GM12801 (cell line): ENCODE measurements around the gene NVL.

ENCODE experiments used
- TF ChIP-seq, protein P1 (sequence below): IDR thresholded peaks from one replicate; pipeline ENCODE4 v1.5.1; 2011; ENCODE audit warnings: control low read depth; ENCODE audit not compliant: insufficient read length; ENCODE audit errors: extremely low read depth

The NVL gene

DNA sequence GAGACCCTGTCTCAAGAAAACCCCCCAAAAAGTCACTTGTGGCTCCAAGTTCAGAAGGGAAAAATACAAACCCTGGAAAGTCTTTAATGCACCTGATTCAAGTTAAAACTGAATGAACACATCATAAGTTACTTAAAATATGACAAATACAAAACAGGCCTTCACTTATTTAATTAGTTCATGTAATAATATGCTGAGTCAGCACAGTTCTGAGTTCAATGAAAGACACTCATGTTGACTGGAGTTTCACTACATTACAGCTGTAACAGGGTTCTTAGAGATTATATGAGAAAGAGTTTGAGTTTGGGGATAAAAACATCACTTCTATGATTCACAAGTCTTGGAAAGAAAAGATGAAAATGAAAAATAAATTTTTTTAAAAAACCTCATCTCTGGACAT, 96.0 kb downstream of the NVL start:
- TF ChIP-seq, protein P1, sequence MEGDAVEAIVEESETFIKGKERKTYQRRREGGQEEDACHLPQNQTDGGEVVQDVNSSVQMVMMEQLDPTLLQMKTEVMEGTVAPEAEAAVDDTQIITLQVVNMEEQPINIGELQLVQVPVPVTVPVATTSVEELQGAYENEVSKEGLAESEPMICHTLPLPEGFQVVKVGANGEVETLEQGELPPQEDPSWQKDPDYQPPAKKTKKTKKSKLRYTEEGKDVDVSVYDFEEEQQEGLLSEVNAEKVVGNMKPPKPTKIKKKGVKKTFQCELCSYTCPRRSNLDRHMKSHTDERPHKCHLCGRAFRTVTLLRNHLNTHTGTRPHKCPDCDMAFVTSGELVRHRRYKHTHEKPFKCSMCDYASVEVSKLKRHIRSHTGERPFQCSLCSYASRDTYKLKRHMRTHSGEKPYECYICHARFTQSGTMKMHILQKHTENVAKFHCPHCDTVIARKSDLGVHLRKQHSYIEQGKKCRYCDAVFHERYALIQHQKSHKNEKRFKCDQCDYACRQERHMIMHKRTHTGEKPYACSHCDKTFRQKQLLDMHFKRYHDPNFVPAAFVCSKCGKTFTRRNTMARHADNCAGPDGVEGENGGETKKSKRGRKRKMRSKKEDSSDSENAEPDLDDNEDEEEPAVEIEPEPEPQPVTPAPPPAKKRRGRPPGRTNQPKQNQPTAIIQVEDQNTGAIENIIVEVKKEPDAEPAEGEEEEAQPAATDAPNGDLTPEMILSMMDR, result no peak

DNA sequence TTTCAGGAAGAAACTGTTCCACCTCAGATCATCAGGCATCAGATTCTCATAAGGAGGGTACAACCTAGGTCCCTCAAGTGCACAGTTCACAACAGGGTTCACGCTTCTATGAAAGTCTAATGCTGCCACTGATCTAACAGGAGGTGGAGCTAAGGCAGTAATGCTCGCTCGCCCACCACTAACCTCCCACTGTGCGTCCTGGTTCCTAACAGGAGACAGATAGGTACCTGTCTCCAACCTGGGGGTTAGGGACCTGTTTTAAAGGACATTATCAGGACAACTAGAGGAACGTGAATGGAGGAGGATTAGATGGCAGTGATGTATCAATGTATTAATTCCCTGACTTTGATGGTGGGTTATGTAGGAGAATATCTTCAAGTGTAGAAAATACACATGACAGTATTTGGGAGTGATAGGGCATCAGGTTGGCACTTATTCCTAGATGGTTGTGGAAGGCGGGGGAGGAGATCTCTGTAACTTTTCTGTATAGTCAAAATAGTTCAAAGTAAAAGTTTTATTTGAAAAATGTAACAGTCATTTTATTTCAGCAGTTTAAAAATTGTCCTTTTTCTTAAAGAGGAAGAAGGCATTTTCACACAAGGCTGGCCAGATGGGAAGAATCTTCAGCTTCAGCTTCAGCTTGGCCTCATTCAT, 103.0 kb downstream of the NVL start:
- TF ChIP-seq, protein P1, result no peak

DNA sequence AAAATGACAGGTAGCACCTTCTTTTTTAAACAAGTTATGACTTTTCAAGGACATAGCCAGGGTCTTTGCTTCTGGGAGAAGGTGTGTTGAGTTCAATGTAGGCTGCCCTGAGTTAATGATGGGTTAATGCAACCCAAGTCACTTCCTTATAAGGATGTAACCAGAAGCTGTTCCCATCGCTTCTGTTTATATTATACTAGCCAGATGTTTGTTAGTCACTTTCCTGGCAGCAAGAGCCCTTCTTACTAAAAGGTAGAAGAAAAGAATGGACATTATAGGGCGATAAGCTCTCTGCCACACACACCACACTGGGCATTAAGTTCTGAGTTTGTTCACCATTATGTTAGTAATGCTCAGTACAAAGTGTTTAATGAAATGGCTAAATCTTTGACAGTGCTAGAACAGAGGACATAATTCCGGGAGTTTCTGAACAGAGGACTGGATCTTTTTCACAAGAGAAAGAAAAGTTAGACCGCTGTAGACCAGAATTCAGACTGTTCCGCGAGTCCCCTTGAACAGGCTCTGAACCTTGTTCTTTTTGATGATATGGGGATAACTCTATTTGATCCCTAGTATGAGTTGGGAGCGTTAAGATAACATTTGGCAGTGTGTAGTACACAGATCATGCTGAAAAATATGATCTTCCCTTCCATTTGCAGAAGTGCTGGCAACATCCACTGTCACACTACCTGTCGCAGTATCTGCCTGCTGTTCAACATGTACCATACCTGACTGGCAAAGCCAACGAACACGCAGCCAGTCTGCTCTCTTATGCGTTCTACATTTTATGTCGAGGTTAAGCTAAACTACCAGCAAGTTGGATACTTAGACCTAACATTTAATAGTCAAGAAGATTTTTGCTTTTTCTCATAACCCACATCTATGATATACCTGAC, 105.9 kb downstream of the NVL start:
- TF ChIP-seq, protein P1, result no peak

DNA sequence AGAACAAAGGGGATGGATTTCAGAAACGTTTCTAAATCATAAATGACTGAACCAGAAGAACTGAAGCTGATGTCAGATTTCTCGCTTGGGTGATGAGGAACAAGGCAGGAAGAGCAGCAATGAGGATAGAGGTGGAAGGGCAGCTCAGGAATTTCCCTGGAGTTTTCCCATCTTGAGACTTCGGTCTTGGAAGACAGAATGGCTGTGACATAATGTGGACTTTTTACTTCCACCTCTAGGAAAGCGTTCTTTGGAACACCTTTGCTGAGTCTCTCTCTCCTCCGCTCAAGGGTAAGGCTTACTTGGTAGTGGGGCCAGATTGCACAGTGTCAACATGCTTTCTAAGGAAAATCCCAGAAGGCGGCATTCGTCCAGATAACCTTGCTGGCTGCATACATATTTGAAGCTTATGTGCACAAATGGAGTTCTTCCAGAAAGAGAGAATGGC, 110.3 kb downstream of the NVL start:
- TF ChIP-seq, protein P1, result no peak

DNA sequence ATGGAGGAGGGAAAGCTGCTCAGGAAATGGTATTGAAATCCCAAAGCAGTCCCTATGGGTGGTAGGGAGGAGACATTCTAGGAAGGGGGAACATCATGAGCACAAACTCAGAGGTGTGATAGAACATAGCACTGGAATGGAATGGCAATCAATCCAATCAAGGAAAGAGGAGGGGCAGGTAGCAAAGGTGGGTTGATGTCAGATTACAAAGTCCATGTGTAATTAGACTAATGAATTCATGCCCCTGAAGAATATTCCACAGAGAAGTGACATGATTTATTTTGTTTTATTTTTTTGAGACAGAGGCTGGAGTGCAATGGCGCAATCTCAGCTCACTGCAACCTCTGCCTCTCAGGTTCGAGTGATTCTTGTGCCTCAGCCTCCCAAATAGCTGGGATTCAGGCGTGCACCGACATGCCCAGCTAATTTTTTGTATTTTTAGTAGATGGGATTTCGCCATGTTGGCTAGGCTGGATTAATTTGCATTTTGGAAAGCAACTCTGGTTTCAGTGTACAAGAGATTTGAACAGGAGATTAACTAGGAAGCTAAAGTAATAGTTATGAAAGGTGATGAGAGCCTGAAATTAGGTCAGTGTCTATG, 110.9 kb downstream of the NVL start:
- TF ChIP-seq, protein P1, result no peak

DNA sequence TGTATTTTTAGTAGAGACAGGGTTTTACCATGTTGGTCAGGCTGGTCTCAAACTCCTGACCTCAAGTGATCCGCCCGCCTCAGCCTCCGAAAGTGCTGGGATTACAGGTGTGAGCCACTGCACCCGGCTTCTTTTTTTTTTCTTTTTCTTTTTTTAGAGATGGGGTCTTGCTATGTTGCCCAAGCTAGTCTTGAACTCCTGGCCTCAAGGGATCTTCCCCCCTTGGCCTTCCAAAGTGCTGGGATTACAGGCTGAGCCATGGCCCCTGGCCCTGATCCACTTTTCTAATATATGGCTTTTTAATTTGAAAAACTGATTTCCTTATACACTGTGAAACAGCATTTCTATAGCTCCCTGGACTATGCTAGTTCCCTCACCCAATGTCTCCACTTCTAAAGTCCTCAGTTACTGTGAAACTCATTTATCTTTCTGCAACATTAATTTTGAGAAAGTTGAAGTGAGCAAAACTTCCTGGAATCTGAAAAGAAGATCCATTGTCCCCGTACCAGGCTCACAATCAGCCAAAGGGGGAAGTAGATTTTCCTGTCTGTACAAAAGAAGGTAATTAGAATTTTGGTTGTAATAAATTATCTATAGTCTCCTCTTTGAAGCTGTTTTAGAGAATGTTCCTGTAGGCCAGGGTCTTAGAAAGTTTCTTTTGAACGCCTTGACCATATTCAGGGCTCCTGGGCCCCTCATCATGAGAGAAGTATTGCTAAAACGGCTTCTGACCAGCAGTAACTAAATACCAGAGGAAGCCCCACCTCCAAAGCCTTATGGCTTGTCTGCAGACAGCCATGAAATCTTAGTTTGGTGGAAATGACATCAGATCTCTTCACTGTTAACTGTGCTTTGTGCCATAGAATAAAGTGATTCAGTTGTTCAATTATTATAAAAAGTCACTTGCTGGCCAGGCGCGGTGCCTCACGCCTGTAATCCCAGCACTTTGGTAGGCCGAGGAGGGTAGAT, 112.0 kb downstream of the NVL start:
- TF ChIP-seq, protein P1, result no peak

DNA sequence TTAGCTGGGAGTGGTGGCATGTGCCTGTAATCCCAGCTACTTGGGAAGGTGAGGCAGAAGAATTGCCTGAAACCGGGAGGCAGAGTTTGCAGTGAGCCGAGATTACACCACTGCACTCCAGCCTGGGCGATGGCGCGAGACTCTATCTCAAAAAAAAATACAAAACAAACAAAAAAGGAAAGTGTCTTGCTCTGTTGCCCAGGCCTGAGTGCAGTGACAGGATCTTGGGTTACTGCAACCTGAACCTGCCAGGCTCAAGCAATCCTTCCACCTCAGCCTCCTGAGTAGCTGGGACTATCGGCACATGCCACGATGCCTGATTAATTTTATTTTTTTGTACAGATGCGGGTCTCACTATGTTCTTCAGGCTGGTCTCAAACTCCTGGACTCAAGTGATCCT, 113.6 kb downstream of the NVL start:
- TF ChIP-seq, protein P1, result no peak
